ENCODE measurements around the gene STAC.

DNA sequence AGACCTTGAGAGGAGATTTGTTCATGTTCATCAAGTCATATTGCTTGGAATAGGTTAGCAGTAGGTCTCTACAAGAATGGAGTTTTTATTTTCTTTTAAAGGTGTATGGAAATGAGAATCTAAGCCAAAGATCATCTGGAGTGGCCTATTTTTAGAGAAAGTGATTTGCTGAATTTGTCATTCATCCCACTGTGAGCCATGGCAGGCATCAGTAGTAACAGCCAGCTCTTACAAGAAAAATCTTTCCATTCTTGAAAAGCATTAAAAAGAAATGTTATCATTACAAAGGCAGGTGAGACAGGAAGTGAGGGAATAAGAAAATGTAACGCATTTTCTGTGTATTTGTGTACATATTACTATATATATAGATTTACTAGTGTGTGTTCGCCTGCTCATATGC, 29.6 kb downstream of the STAC start:
- TF ChIP-seq POLR2A (IDR thresholded peaks at IDR 0.05): no peak
- TF ChIP-seq CTCF (IDR thresholded peaks at IDR 0.05): no peak
- TF ChIP-seq POLR2AphosphoS5 (IDR thresholded peaks at IDR 0.05): no peak

Data from stomach (tissue), 4 donors.